Measurements from ENCODE around the gene RIMKLB.

DNA sequence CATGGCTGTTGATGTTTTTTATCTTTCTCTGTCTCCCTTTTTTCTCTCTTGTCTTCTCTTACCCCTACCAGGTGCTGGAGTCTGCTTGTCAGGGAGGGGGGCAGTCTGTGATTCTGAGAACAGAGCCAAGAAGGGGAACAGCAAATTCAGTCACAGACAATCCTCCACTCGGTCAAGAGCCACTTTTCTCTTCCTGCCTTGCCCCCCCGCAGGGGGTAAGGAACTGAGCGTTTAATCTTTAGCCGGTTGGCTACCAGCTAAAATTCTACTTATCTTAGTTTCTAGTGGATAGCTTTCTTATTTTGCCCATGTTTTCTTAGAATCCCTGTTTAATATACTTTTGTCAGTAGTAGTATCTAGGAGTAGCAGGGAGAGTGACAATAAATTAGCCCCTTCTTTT lies 1.9 kb downstream of the RIMKLB start:
- TF ChIP-seq CEBPB (IDR thresholded peaks at IDR 0.05; ENCODE audit: low read depth) (no peak), POLR2A (IDR thresholded peaks at IDR 0.05; ENCODE audit: borderline replicate concordance, extremely low read depth, insufficient read depth, insufficient read length) (no peak), YY1 (IDR thresholded peaks at IDR 0.05; ENCODE audit: extremely low read depth, insufficient replicate concordance, low read depth, low read length) (no peak), RAD21 (IDR thresholded peaks at IDR 0.05; ENCODE audit: low read depth) (no peak), ELF1 (IDR thresholded peaks at IDR 0.05; ENCODE audit: borderline replicate concordance, low read depth) (no peak)
- TF ChIP-seq, protein P1, sequence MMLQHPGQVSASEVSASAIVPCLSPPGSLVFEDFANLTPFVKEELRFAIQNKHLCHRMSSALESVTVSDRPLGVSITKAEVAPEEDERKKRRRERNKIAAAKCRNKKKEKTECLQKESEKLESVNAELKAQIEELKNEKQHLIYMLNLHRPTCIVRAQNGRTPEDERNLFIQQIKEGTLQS (IDR thresholded peaks at IDR 0.05), result no peak
- TF ChIP-seq, protein P2, sequence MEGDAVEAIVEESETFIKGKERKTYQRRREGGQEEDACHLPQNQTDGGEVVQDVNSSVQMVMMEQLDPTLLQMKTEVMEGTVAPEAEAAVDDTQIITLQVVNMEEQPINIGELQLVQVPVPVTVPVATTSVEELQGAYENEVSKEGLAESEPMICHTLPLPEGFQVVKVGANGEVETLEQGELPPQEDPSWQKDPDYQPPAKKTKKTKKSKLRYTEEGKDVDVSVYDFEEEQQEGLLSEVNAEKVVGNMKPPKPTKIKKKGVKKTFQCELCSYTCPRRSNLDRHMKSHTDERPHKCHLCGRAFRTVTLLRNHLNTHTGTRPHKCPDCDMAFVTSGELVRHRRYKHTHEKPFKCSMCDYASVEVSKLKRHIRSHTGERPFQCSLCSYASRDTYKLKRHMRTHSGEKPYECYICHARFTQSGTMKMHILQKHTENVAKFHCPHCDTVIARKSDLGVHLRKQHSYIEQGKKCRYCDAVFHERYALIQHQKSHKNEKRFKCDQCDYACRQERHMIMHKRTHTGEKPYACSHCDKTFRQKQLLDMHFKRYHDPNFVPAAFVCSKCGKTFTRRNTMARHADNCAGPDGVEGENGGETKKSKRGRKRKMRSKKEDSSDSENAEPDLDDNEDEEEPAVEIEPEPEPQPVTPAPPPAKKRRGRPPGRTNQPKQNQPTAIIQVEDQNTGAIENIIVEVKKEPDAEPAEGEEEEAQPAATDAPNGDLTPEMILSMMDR (IDR thresholded peaks at IDR 0.05 in 2 of 3, conservative IDR thresholded peaks at IDR 0.05 in 1 of 3; ENCODE audit: borderline replicate concordance in 1 of 3, insufficient read depth in 1 of 3, low read depth in 2 of 3, low read length in 2 of 3), result no peak
- TF ChIP-seq, protein P3, sequence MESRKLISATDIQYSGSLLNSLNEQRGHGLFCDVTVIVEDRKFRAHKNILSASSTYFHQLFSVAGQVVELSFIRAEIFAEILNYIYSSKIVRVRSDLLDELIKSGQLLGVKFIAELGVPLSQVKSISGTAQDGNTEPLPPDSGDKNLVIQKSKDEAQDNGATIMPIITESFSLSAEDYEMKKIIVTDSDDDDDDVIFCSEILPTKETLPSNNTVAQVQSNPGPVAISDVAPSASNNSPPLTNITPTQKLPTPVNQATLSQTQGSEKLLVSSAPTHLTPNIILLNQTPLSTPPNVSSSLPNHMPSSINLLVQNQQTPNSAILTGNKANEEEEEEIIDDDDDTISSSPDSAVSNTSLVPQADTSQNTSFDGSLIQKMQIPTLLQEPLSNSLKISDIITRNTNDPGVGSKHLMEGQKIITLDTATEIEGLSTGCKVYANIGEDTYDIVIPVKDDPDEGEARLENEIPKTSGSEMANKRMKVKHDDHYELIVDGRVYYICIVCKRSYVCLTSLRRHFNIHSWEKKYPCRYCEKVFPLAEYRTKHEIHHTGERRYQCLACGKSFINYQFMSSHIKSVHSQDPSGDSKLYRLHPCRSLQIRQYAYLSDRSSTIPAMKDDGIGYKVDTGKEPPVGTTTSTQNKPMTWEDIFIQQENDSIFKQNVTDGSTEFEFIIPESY (IDR thresholded peaks at IDR 0.05; ENCODE audit: extremely low read depth, insufficient replicate concordance, low read length), result no peak

Measured in HCT116 (cell line).